Measurements from ENCODE around the gene YIPF1.

YIPF1 gene

DNA sequence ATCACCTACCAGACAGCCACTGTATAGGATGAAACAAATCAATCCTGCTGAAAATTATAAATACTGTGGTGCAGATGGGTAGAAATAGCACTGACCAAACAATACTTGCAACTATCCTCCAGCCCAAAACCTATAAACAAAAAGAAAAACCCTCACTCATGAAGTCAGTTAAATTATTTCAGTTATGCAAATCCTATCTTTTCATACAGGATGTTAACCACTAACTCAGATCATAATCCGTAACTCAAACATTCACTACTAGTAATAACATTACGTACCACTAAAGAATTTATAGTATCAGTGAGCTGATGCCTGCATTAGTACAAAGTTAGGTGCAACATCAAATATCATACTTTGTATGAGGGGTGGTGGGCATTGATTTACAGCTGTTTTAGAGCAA is 54.1 kb downstream of the YIPF1 start:
- peak in 1 of 2 donors; percentile 31 for DNase-seq (ENCODE audit: low read depth in 2 of 2)
- TF ChIP-seq, protein P1, sequence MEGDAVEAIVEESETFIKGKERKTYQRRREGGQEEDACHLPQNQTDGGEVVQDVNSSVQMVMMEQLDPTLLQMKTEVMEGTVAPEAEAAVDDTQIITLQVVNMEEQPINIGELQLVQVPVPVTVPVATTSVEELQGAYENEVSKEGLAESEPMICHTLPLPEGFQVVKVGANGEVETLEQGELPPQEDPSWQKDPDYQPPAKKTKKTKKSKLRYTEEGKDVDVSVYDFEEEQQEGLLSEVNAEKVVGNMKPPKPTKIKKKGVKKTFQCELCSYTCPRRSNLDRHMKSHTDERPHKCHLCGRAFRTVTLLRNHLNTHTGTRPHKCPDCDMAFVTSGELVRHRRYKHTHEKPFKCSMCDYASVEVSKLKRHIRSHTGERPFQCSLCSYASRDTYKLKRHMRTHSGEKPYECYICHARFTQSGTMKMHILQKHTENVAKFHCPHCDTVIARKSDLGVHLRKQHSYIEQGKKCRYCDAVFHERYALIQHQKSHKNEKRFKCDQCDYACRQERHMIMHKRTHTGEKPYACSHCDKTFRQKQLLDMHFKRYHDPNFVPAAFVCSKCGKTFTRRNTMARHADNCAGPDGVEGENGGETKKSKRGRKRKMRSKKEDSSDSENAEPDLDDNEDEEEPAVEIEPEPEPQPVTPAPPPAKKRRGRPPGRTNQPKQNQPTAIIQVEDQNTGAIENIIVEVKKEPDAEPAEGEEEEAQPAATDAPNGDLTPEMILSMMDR (IDR thresholded peaks at IDR 0.05; ENCODE audit: low read depth, low read length), result no peak
- no peak overlapping the region for H3K4me3 ChIP-seq (replicated peaks in 1 of 2; ENCODE audit: low read depth in 2 of 2, low read length in 2 of 2)

DNA sequence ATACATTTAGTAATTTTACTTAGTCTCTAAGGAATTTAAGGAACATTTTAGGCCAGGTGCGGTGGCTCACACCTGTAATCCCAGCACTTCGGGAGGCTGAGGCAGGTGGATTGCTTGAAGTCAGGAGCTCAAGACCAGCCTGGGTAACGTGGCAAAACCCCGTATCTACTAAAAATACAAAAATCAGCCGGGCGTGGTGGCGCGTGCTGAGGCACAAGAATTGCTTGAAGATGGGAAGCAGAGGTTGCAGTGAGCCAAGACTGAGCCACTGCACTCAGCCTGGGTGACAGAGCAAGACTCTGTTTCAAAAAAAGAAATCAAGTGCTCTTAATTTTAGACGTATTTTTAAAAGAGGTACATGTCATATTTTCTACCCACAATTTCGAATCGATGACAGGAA is 54.8 kb downstream of the YIPF1 start:
- no peak for DNase-seq (ENCODE audit: low read depth in 2 of 2)
- TF ChIP-seq, protein P1 (IDR thresholded peaks at IDR 0.05; ENCODE audit: low read depth, low read length), result no peak

DNA sequence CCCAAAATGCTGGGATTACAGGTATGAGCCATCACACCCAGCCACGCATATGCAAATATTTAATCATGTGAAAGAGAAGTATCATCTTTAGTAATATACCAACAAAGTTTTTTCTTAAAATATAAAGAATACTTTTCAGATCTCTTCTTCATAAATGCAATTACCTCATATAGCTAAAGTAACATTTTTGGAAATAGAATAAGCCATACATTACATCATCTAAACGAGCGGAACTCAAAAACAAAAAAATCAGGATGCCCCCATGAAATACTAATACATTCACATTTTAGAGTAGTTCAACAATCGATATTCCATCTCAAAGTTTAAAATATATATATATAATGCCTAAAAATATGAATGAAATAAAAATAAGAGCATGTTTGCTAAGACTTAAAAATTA is 56.2 kb downstream of the YIPF1 start:
- DNase-seq (ENCODE audit: low read depth in 2 of 2), result no peak
- no peak overlapping the region for H3K4me3 ChIP-seq (replicated peaks in 1 of 2; ENCODE audit: low read depth in 2 of 2, low read length in 2 of 2)
- TF ChIP-seq, protein P1 (IDR thresholded peaks at IDR 0.05; ENCODE audit: low read depth, low read length), result no peak

More for the DNA sequence above, 54.8 kb downstream of the YIPF1 start:
- H3K4me3 ChIP-seq (replicated peaks in 1 of 2; ENCODE audit: low read depth in 2 of 2, low read length in 2 of 2), result no peak overlapping the region

DNA sequence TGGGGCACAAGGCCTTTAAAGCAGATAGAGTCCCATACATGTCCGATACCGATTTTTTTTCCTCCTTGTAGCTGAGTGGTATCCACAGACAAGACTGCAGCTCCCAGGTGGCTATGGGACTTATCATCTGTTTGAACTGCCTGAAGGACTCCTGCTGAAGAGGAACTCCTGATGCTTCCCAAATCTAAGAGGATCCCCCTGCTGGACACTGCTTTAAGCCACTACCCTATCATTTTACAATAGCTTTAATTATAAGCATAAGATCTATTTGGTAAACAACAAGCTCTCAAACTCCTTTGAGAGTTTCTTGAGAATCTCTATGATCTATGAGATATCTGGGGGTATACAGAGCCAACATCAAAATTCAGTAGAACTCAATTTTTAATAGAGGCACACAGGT is 63.2 kb downstream of the YIPF1 start:
- H3K4me3 ChIP-seq (replicated peaks in 1 of 2; ENCODE audit: low read depth in 2 of 2, low read length in 2 of 2), result no peak overlapping the region
- peak; percentile 25 to 52 for DNase-seq (ENCODE audit: low read depth in 2 of 2)
- TF ChIP-seq, protein P1 (IDR thresholded peaks at IDR 0.05; ENCODE audit: low read depth, low read length), result peak; percentile 46

DNA sequence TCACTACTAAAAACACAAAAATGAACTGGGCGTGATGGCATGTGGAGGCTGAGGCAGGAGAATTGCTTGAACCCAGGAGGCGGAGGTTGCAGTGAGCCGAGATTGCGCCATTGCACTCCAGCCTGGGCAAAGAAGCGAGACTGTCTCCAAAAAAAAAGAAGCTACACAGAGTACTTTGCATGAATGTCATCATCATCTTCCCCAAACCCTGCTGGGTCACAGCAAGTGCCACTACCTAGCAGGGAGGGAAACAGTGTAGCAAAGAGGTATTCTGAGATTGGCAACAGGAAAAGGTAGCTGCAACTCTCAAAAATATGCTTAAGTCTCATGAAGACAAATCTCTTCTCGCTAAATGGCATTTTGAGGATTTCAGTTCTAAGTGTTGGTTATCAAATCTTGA is 64.3 kb downstream of the YIPF1 start:
- TF ChIP-seq, protein P1 (IDR thresholded peaks at IDR 0.05; ENCODE audit: low read depth, low read length), result no peak
- DNase-seq (ENCODE audit: low read depth in 2 of 2), result no peak
- no peak overlapping the region for H3K4me3 ChIP-seq (replicated peaks in 1 of 2; ENCODE audit: low read depth in 2 of 2, low read length in 2 of 2)

DNA sequence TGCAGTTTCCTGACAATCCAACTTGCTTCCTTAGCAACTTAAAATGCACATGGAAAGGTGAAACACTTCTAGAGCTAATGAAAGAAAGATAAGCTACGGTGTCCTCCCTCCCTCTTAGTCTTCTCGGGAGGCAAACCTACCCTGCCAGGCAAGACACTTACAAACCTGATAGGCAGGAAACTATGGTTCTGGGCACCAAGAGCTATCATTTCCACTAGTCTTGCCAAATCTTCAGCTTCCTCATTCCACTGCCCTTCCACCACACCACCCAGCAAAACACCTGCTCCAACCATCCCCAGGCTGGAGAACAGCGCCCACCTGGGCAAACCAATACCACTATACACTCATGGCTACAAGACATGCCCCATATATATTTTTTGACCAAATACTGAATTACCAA is 66.7 kb downstream of the YIPF1 start:
- DNase-seq (ENCODE audit: low read depth in 2 of 2), result no peak
- H3K4me3 ChIP-seq (replicated peaks in 1 of 2; ENCODE audit: low read depth in 2 of 2, low read length in 2 of 2), result no peak overlapping the region
- TF ChIP-seq, protein P1 (IDR thresholded peaks at IDR 0.05; ENCODE audit: low read depth, low read length), result no peak

DNA sequence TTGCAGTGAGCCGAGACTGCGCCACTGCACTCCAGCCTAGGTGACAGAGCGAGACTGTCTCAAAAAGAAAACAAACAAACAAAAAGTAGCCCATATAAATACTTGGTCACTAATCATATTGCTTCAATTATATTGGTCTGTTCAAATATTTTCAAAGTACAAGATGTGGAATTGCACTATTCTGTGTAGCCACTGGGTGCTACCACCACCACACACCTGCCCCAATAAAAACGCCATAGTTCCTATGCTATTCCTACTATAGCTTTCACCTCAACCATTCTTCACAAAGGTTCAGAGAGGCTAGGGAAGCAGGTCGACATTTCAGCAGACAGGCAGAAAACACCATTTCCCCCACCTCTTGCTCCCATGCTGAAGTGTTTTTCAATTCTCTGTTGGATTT is 68.2 kb downstream of the YIPF1 start:
- TF ChIP-seq, protein P1 (IDR thresholded peaks at IDR 0.05; ENCODE audit: low read depth, low read length), result no peak
- no peak for DNase-seq (ENCODE audit: low read depth in 2 of 2)
- H3K4me3 ChIP-seq (replicated peaks in 1 of 2; ENCODE audit: low read depth in 2 of 2, low read length in 2 of 2), result no peak overlapping the region

Data from cardiac fibroblast (primary cell).